Stimulated activated CD4-positive, alpha-beta T cell treated with anti-CD3 and anti-CD28 coated beads, Interleukin-15, amount 100 ng/mL, for 24 hours (primary cell): ENCODE measurements around the gene FAM89B.
"Not testable (repeated sequence)": the region's sequence is repeated elsewhere in the genome, so short reads cannot be mapped to it uniquely, and the experiment has no call there.

ENCODE experiments used
- DNase-seq: peaks from one replicate; pipeline ENCODE4 v3.0.0-alpha.2; 2020

The FAM89B gene

GRCh38 chr11:65558002-65558929 is 14.1 kb upstream of the FAM89B start, which contains the start of gene LTBP3:
TSS of gene LTBP3 (minus strand) at chr11:65558359. CDS start at chr11:65557959, 400 bp downstream.
- DNase-seq = peak; percentile 64

- DNase-seq = no peak
These were observed 13.3 kb upstream of the FAM89B start for GRCh38 chr11:65558930-65559509.

GRCh38 chr11:65559535-65559934 is 12.8 kb upstream of the FAM89B start:
- peak; percentile 43 for DNase-seq

- DNase-seq = no peak
These were observed 12.3 kb upstream of the FAM89B start for GRCh38 chr11:65559951-65560537.

GRCh38 chr11:65560555-65561418 is 11.6 kb upstream of the FAM89B start:
- no peak for DNase-seq

GRCh38 chr11:65562020-65562419 is 10.3 kb upstream of the FAM89B start:
- DNase-seq = no peak

- no peak for DNase-seq
These were observed 9.6 kb upstream of the FAM89B start for GRCh38 chr11:65562788-65563187.

- no peak for DNase-seq
These were observed 8.7 kb upstream of the FAM89B start for GRCh38 chr11:65563601-65564000.

- DNase-seq = not testable (repeated sequence)
These were observed 7.3 kb upstream of the FAM89B start for GRCh38 chr11:65564879-65565559.

GRCh38 chr11:65565624-65566453 is 6.5 kb upstream of the FAM89B start:
- peak; percentile 30 for DNase-seq

GRCh38 chr11:65569164-65569972 is 3.0 kb upstream of the FAM89B start:
- DNase-seq = no peak

GRCh38 chr11:65569973-65570918 is 2.1 kb upstream of the FAM89B start, which contains the start of gene ZNRD2:
TSS of gene ZNRD2 (plus strand) at chr11:65570477. CDS start at chr11:65570492, 15 bp downstream.
- DNase-seq = peak; percentile 100

- DNase-seq = no peak
These were observed 918 bp upstream of the FAM89B start for GRCh38 chr11:65571420-65571819.

GRCh38 chr11:65571940-65572339 is 398 bp upstream of the FAM89B start:
- no peak for DNase-seq

- peak; percentile 46 for DNase-seq
These were observed 1.2 kb downstream of the FAM89B start for GRCh38 chr11:65573391-65574079.

- DNase-seq = peak; percentile 97
These were observed 1.9 kb downstream of the FAM89B start for GRCh38 chr11:65574109-65574810.

GRCh38 chr11:65574811-65575567 is 2.7 kb downstream of the FAM89B start:
- no peak for DNase-seq
